Neutrophil (primary cell): Measurements from ENCODE around the gene GSTT2B.
"Not testable (repeated sequence)": the region's sequence is repeated elsewhere in the genome, so short reads cannot be mapped to it uniquely, and the experiment has no call there.

Experiments used
- H3K27ac ChIP-seq: fragments of 200-600 bp; sonication (generic); 2 replicates; pipeline ENCODE4 v1.5.1; 2016; ENCODE audit warnings: mild to moderate bottlenecking, moderate library complexity
- H3K27me3 ChIP-seq: fragments of 200-600 bp; sonication (generic); 2 replicates; pipeline ENCODE4 v1.6.0; 2016; ENCODE audit warnings: mild to moderate bottlenecking
- H3K36me3 ChIP-seq: fragments of 200-600 bp; sonication (generic); 2 replicates; pipeline ENCODE4 v1.5.1; 2017
- H3K4me1 ChIP-seq, 2 experiments: fragments of 200-600 bp in 1 of 2; sonication (generic) in 1 of 2; 1 replicate in 1 of 2; 2 replicates in 1 of 2; pipeline versions ENCODE4 v1.5.1 to v1.6.1; 2013 to 2016; ENCODE audit warnings: low read depth in 1 of 2, low read length in 1 of 2, mild to moderate bottlenecking in 1 of 2, moderate library complexity in 1 of 2; ENCODE audit not compliant: control insufficient read depth in 1 of 2, insufficient read depth in 1 of 2
- H3K4me3 ChIP-seq, 2 experiments: fragments of 200-600 bp in 1 of 2; sonication (generic) in 1 of 2; 1 replicate in 1 of 2; 2 replicates in 1 of 2; pipeline ENCODE4 v1.5.1; 2013 to 2016; ENCODE audit warnings: low read depth in 1 of 2, low read length in 1 of 2, mild to moderate bottlenecking in 1 of 2, moderate library complexity in 1 of 2
- H3K9me3 ChIP-seq: fragments of 200-600 bp; sonication (generic); 2 replicates; pipeline ENCODE4 v1.5.1; 2016
- CTCF ChIP-seq: fragments of 200-600 bp; sonication (generic); IDR thresholded peaks from 2 replicates; pipeline ENCODE4 v1.5.1; 2016; ENCODE audit warnings: antibody characterized with exemption

GSTT2B gene

GRCh38 chr22:23970201-23970641 lies 9.2 kb upstream of the GSTT2B start:
- no peak overlapping the region for H3K27ac ChIP-seq
- H3K36me3 ChIP-seq: peaks cover 30% of the 10 kb centered on the region
- H3K27me3 ChIP-seq: no peaks in the 10 kb centered on the region
- no peak for TF ChIP-seq CTCF
- H3K4me3 ChIP-seq: no peak overlapping the region
- H3K4me1 ChIP-seq: peaks cover 0 to 3% of the 10 kb centered on the region in 2 experiments
- no peaks in the 10 kb centered on the region for H3K9me3 ChIP-seq

GRCh38 chr22:23969071-23969470 lies 8.1 kb upstream of the GSTT2B start:
- H3K4me1 ChIP-seq: peaks cover 0 to 3% of the 10 kb centered on the region in 2 experiments
- H3K9me3 ChIP-seq: no peaks in the 10 kb centered on the region
- TF ChIP-seq CTCF: no peak
- H3K27me3 ChIP-seq: no peaks in the 10 kb centered on the region
- H3K27ac ChIP-seq: no peak overlapping the region
- no peak overlapping the region for H3K4me3 ChIP-seq
- H3K36me3 ChIP-seq: peaks cover 30% of the 10 kb centered on the region

- peaks cover 25% of the 10 kb centered on the region for H3K36me3 ChIP-seq
- H3K27ac ChIP-seq, H3K4me3 ChIP-seq, H3K9me3 ChIP-seq, H3K27me3 ChIP-seq, H3K4me1 ChIP-seq: not testable (repeated sequence)
These were observed 5.6 kb upstream of the GSTT2B start, which contains the start of gene DDTL for GRCh38 chr22:23966568-23966967. TSS of gene DDTL (plus strand) at chr22:23966888. CDS start at chr22:23966915, 27 bp downstream.

- H3K9me3 ChIP-seq, H3K27ac ChIP-seq, H3K27me3 ChIP-seq, H3K4me3 ChIP-seq, H3K4me1 ChIP-seq: not testable (repeated sequence)
- peaks cover 21% of the 10 kb centered on the region for H3K36me3 ChIP-seq
These were observed 5.1 kb upstream of the GSTT2B start for GRCh38 chr22:23966094-23966493.

- not testable (repeated sequence) for H3K27me3 ChIP-seq, H3K27ac ChIP-seq, H3K4me1 ChIP-seq, H3K36me3 ChIP-seq, H3K4me3 ChIP-seq, H3K9me3 ChIP-seq
- TF ChIP-seq CTCF: peak; percentile 83
These were observed 4.6 kb downstream of the GSTT2B start for GRCh38 chr22:23956301-23956900.

- not testable (repeated sequence) for H3K27me3 ChIP-seq, H3K36me3 ChIP-seq, H3K4me3 ChIP-seq, H3K27ac ChIP-seq, H3K9me3 ChIP-seq, H3K4me1 ChIP-seq
These were observed 5.1 kb downstream of the GSTT2B start for GRCh38 chr22:23955886-23956285.

GRCh38 chr22:23954991-23955305 lies 6.0 kb downstream of the GSTT2B start:
- H3K27ac ChIP-seq, H3K4me3 ChIP-seq, H3K27me3 ChIP-seq, H3K36me3 ChIP-seq, H3K9me3 ChIP-seq, H3K4me1 ChIP-seq: not testable (repeated sequence)

GRCh38 chr22:23954193-23954990 lies 6.6 kb downstream of the GSTT2B start:
- not testable (repeated sequence) for H3K9me3 ChIP-seq, H3K4me3 ChIP-seq, H3K27ac ChIP-seq, H3K27me3 ChIP-seq, H3K4me1 ChIP-seq, H3K36me3 ChIP-seq

GRCh38 chr22:23953485-23953884 lies 7.5 kb downstream of the GSTT2B start:
- not testable (repeated sequence) for H3K4me3 ChIP-seq, H3K27ac ChIP-seq, H3K4me1 ChIP-seq, H3K9me3 ChIP-seq, H3K27me3 ChIP-seq, H3K36me3 ChIP-seq

GRCh38 chr22:23952794-23953405 lies 8.1 kb downstream of the GSTT2B start:
- H3K27me3 ChIP-seq, H3K9me3 ChIP-seq, H3K36me3 ChIP-seq, H3K4me3 ChIP-seq, H3K27ac ChIP-seq, H3K4me1 ChIP-seq: not testable (repeated sequence)

- not testable (repeated sequence) for H3K27me3 ChIP-seq, H3K27ac ChIP-seq, H3K9me3 ChIP-seq
These were observed 9.6 kb downstream of the GSTT2B start for GRCh38 chr22:23951383-23951782.

More at GRCh38 chr22:23951383-23951782, 9.6 kb downstream of the GSTT2B start:
- H3K36me3 ChIP-seq, H3K4me3 ChIP-seq, H3K4me1 ChIP-seq: not testable (repeated sequence)
